Measurements from ENCODE around the gene C10orf90.

C10orf90 gene

GRCh38 chr10:126420567-126421300 lies 249.8 kb downstream of the C10orf90 start:
- TF ChIP-seq EZH2phosphoT487 (IDR thresholded peaks at IDR 0.05; ENCODE audit: borderline replicate concordance), result no peak
- no peak for TF ChIP-seq CTCF (conservative IDR thresholded peaks at IDR 0.05; ENCODE audit: low read length)
- H3K4me1 ChIP-seq (ENCODE audit: insufficient read depth, low read length, poor library complexity, severe bottlenecking), result no peaks in the 10 kb centered on the region
- no peaks in the 10 kb centered on the region for H3F3A ChIP-seq (ENCODE audit: low read depth)
- H4K20me1 ChIP-seq (ENCODE audit: insufficient read depth, low read length, poor library complexity, severe bottlenecking), result no peaks in the 10 kb centered on the region
- no peak overlapping the region for H3K4me3 ChIP-seq (ENCODE audit: low read length, poor library complexity, severe bottlenecking)
- no peaks in the 10 kb centered on the region for H3K9me2 ChIP-seq (replicated peaks; ENCODE audit: low read depth, low read length)
- H3K4me2 ChIP-seq (ENCODE audit: low read depth, low read length, poor library complexity, severe bottlenecking), result no peak overlapping the region
- H3K9me3 ChIP-seq (ENCODE audit: insufficient read depth, low read depth, low read length), result peaks cover 3% of the 10 kb centered on the region; the same call in 1 of the 2 replicates
- H3K9ac ChIP-seq (ENCODE audit: low read depth, low read length, poor library complexity, severe bottlenecking), result no peak overlapping the region
- H3K79me2 ChIP-seq (ENCODE audit: insufficient read depth, low read length), result no peaks in the 10 kb centered on the region
- H3K36me3 ChIP-seq (ENCODE audit: insufficient read depth, low read length), result no peaks in the 10 kb centered on the region
- H2AFZ ChIP-seq (ENCODE audit: low read length), result no peak overlapping the region
- no peaks in the 10 kb centered on the region for H3K27me3 ChIP-seq (ENCODE audit: insufficient read depth, low read length, poor library complexity, severe bottlenecking)

GRCh38 chr10:126417220-126417825 lies 253.2 kb downstream of the C10orf90 start:
- TF ChIP-seq EZH2phosphoT487 (IDR thresholded peaks at IDR 0.05; ENCODE audit: borderline replicate concordance) (no peak), CTCF (conservative IDR thresholded peaks at IDR 0.05; ENCODE audit: low read length) (no peak)

GRCh38 chr10:126409821-126410220 lies 260.7 kb downstream of the C10orf90 start:
- H3K9ac ChIP-seq (ENCODE audit: low read depth, low read length, poor library complexity, severe bottlenecking), result no peak overlapping the region
- H3F3A ChIP-seq (ENCODE audit: low read depth), result no peaks in the 10 kb centered on the region
- H3K9me3 ChIP-seq (ENCODE audit: insufficient read depth, low read depth, low read length), result 0 out of 2 replicates have a peak, but pooled peaks cover 4% of the 10 kb centered on the region
- TF ChIP-seq EZH2phosphoT487 (IDR thresholded peaks at IDR 0.05; ENCODE audit: borderline replicate concordance) (no peak), CTCF (conservative IDR thresholded peaks at IDR 0.05; ENCODE audit: low read length) (no peak)
- no peaks in the 10 kb centered on the region for H3K9me2 ChIP-seq (replicated peaks; ENCODE audit: low read depth, low read length)
- no peaks in the 10 kb centered on the region for H3K79me2 ChIP-seq (ENCODE audit: insufficient read depth, low read length)
- no peaks in the 10 kb centered on the region for H3K4me1 ChIP-seq (ENCODE audit: insufficient read depth, low read length, poor library complexity, severe bottlenecking)
- H3K27me3 ChIP-seq (ENCODE audit: insufficient read depth, low read length, poor library complexity, severe bottlenecking), result no peaks in the 10 kb centered on the region
- H3K4me3 ChIP-seq (ENCODE audit: low read length, poor library complexity, severe bottlenecking), result no peak overlapping the region
- H3K4me2 ChIP-seq (ENCODE audit: low read depth, low read length, poor library complexity, severe bottlenecking), result no peak overlapping the region
- no peaks in the 10 kb centered on the region for H3K36me3 ChIP-seq (ENCODE audit: insufficient read depth, low read length)
- no peaks in the 10 kb centered on the region for H4K20me1 ChIP-seq (ENCODE audit: insufficient read depth, low read length, poor library complexity, severe bottlenecking)
- no peak overlapping the region for H2AFZ ChIP-seq (ENCODE audit: low read length)

More at GRCh38 chr10:126417220-126417825, 253.2 kb downstream of the C10orf90 start:
- no peaks in the 10 kb centered on the region for H3K36me3 ChIP-seq (ENCODE audit: insufficient read depth, low read length)
- H3K4me1 ChIP-seq (ENCODE audit: insufficient read depth, low read length, poor library complexity, severe bottlenecking), result no peaks in the 10 kb centered on the region
- H3F3A ChIP-seq (ENCODE audit: low read depth), result no peaks in the 10 kb centered on the region
- no peaks in the 10 kb centered on the region for H4K20me1 ChIP-seq (ENCODE audit: insufficient read depth, low read length, poor library complexity, severe bottlenecking)
- H3K4me2 ChIP-seq (ENCODE audit: low read depth, low read length, poor library complexity, severe bottlenecking), result no peak overlapping the region
- no peaks in the 10 kb centered on the region for H3K79me2 ChIP-seq (ENCODE audit: insufficient read depth, low read length)
- no peak overlapping the region for H3K9ac ChIP-seq (ENCODE audit: low read depth, low read length, poor library complexity, severe bottlenecking)
- no peaks in the 10 kb centered on the region for H3K9me2 ChIP-seq (replicated peaks; ENCODE audit: low read depth, low read length)
- H3K9me3 ChIP-seq (ENCODE audit: insufficient read depth, low read depth, low read length), result no peaks in the 10 kb centered on the region; the same call in 1 of the 2 replicates
- H3K27me3 ChIP-seq (ENCODE audit: insufficient read depth, low read length, poor library complexity, severe bottlenecking), result no peaks in the 10 kb centered on the region
- no peak overlapping the region for H2AFZ ChIP-seq (ENCODE audit: low read length)
- no peak overlapping the region for H3K4me3 ChIP-seq (ENCODE audit: low read length, poor library complexity, severe bottlenecking)
